Endothelial cell (in vitro differentiated cells): ENCODE measurements around the gene KLHL15. TPM values are rescaled to one million over a fixed set of nuclear protein-coding genes. Genes with fewer than 3 reads are reported as not detected.
"Not testable (repeated sequence)": the region's sequence is repeated elsewhere in the genome, so short reads cannot be mapped to it uniquely, and the experiment has no call there.

Experiments used
- DNase-seq: peaks from one replicate; pipeline ENCODE4 v3.0.0; 2021; ENCODE audit warnings: low spot score
- H3K27ac Mint-ChIP-seq: one replicate; pipeline ENCODE4 v1.8.0; 2021; ENCODE audit warnings: mixed read lengths, inconsistent platforms; ENCODE audit not compliant: unreplicated experiment
- H3K27me3 Mint-ChIP-seq: one replicate; pipeline ENCODE4 v1.8.0; 2021; ENCODE audit warnings: mild to moderate bottlenecking, moderate library complexity, mixed read lengths, inconsistent platforms; ENCODE audit not compliant: unreplicated experiment
- H3K36me3 Mint-ChIP-seq: one replicate; pipeline ENCODE4 v1.8.0; 2021; ENCODE audit warnings: mild to moderate bottlenecking, low read depth, mixed read lengths, inconsistent platforms; ENCODE audit not compliant: unreplicated experiment
- H3K4me1 Mint-ChIP-seq: one replicate; pipeline ENCODE4 v1.8.0; 2021; ENCODE audit warnings: mild to moderate bottlenecking, mixed read lengths, inconsistent platforms; ENCODE audit not compliant: unreplicated experiment
- H3K4me3 Mint-ChIP-seq: one replicate; pipeline ENCODE4 v1.8.0; 2021; ENCODE audit warnings: mild to moderate bottlenecking, mixed read lengths, inconsistent platforms; ENCODE audit not compliant: unreplicated experiment
- H3K9me3 Mint-ChIP-seq: one replicate; pipeline ENCODE4 v1.8.0; 2021; ENCODE audit warnings: mixed read lengths, inconsistent platforms; ENCODE audit not compliant: unreplicated experiment
- total RNA-seq: library from RNA; stranded (reverse); fragmentation: NEBNext Ultra II Directional; extraction: Animal tissue kit (Norgen Biotek cat#: 25700); gene quantifications from one replicate; pipeline ENCODE4 v1.2.1, GENCODE V29; 2021; ENCODE audit not compliant: unreplicated experiment
- TF ChIP-seq, protein P1 (sequence below): fragments of 200-600 bp; sonication (generic); IDR thresholded peaks from one replicate; pipeline ENCODE4 v1.5.0; 2021; ENCODE audit warnings: antibody characterized with exemption; ENCODE audit not compliant: unreplicated experiment

KLHL15 gene
- total RNA-seq, 1 donor from 2014 or later = 5.6 TPM

DNA sequence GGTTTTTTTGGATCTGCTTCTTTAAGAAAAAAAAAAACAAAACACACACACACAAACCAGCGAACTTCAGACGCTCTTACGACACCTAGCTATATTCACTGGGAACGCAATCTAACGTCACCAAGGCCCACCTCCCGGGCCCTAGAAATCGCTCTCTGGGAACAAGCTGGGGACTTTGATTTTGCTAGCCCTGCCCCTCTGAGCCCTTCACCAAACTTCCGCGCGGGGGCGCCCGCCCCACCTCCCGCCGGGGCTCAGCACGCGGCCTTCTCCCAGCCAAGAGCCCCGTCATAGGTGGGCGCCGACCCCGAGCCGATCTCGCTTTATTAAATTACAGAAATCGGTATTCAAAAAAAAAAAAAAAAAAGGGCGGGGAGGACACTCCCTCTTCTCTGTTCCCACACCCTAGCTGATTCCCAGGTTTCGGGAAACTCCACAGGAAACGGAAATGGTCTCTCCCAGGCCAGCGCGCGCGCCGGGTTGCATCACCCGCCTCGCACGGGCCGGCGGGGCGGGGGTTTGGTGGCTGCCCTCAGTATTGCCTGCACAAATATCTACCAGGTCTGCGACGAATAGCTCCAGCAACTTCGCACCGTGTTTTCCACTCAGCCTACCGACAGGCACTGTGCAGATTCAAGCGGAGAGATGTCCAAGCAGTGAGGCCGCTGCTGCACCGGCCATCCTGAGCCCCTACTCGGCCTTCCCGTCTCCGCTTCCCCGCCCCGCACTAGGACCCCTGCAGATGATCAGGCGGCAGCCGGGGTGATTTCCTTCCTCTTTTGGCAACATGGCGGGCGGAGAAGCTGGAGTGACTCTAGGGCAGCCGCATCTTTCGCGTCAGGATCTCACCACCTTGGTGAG is 27.4 kb upstream of the KLHL15 start, which contains the start of gene EIF2S3:
Gene EIF2S3, plus strand, starts transcription at position 775 of the 861 bp plus-strand sequence. Its CDS starts 13 bp downstream, at position 788.
- H3K4me3 Mint-ChIP-seq = peak within 1 kb of the TSS; percentile 76
- DNase-seq = peak; percentile 81
- TF ChIP-seq, protein P1, sequence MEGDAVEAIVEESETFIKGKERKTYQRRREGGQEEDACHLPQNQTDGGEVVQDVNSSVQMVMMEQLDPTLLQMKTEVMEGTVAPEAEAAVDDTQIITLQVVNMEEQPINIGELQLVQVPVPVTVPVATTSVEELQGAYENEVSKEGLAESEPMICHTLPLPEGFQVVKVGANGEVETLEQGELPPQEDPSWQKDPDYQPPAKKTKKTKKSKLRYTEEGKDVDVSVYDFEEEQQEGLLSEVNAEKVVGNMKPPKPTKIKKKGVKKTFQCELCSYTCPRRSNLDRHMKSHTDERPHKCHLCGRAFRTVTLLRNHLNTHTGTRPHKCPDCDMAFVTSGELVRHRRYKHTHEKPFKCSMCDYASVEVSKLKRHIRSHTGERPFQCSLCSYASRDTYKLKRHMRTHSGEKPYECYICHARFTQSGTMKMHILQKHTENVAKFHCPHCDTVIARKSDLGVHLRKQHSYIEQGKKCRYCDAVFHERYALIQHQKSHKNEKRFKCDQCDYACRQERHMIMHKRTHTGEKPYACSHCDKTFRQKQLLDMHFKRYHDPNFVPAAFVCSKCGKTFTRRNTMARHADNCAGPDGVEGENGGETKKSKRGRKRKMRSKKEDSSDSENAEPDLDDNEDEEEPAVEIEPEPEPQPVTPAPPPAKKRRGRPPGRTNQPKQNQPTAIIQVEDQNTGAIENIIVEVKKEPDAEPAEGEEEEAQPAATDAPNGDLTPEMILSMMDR = peak; percentile 74
- H3K36me3 Mint-ChIP-seq = no peaks in the 10 kb centered on the region
- peaks cover 4% of the 10 kb centered on the region for H3K27me3 Mint-ChIP-seq
- peak within 1 kb of the TSS; percentile 85 for H3K27ac Mint-ChIP-seq
- no peaks in the 10 kb centered on the region for H3K9me3 Mint-ChIP-seq
- peaks cover 3% of the 10 kb centered on the region for H3K4me1 Mint-ChIP-seq

DNA sequence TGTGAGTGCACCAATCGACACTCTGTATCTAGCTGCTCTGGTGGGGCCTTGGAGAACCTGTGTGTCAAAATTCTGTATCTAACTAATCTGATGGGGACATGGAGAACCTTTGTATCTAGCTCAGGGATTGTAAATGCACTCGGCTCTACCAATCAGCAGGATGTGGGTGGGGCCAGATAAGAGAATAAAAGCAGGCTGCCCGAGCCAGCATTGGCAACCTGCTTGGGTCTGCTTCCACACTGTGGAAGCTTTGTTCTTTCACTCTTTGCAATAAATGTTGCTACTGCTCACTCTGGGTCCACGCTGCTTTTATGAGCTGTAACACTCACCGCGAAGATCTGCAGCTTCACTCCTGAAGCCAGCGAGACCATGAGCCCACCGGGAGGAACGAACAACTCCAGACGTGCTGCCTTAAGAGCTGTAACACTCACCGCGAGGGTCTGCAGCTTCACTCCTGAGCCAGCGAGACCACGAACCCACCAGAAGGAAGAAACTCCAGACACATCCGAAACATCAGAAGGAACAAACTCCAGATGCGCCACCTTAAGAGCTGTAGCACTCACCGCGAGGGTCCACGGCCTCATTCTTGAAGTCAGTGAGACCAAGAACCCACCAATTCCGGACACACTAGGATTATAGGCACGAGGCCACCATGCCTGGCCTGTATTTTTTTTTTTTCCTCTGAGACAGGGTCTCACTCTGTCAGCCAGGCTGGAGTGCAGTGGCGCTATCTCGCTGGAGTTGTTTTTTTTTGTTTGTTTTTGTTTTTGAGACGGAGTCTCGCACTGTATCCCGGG is 23.7 kb upstream of the KLHL15 start:
- H3K27ac Mint-ChIP-seq, H3K36me3 Mint-ChIP-seq, H3K27me3 Mint-ChIP-seq: not testable (repeated sequence)

DNA sequence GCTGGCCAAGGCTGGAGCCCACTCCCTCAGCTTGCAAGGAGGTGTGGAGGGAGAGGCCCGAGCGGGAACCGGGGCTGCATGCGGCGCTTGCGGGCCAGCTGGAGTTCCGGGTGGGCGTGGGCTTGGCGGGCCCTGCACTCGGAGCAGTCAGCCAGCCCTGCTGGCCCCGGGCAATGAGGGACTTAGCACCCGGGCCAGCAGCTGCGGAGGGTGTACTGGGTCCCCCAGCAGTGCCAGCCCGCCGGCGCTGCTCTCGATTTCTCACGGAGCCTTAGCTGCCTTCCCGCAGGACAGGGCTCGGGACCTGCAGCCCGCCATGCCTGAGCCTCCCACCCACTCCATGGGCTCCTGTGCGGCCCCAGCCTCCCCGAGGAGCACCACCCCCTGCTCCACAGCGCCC is 22.7 kb upstream of the KLHL15 start:
- DNase-seq, H3K27ac Mint-ChIP-seq, H3K36me3 Mint-ChIP-seq, H3K27me3 Mint-ChIP-seq, H3K4me1 Mint-ChIP-seq, H3K4me3 Mint-ChIP-seq, H3K9me3 Mint-ChIP-seq: not testable (repeated sequence)

More for the DNA sequence above, 23.7 kb upstream of the KLHL15 start:
- H3K9me3 Mint-ChIP-seq, H3K4me1 Mint-ChIP-seq, H3K4me3 Mint-ChIP-seq, DNase-seq: not testable (repeated sequence)

DNA sequence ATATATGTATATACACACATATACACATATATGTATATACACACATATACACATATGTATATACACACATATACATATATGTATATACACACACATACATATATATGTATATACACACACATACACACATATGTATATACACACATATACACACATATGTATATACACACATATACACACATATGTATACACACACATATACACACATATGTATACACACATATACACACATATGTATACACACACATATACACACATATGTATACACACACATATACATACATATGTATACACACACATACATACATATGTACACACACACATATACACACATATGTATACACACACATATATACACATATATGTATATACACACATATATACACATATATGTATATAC is 19.1 kb upstream of the KLHL15 start:
- DNase-seq, H3K4me1 Mint-ChIP-seq, H3K4me3 Mint-ChIP-seq, H3K36me3 Mint-ChIP-seq, H3K9me3 Mint-ChIP-seq, H3K27ac Mint-ChIP-seq, H3K27me3 Mint-ChIP-seq: not testable (repeated sequence)

DNA sequence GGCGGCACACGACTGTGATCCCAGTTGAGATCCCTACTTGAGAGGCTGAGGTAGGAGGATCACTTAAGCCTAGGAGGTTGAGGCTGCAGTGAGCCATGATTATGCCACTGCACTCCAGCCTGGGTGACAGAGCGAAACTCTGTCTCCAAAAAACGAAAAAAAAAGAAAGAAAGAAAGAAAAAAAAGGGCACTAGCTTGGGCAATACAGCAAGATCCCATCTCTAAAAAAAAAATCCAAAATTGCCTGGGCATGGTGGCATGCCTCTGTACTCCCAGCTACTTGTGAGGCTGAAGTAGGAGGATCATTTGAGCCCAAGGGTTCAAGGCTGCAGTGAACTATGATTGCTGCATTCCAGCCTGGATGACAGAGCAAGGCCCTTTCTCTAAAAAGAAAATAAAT is 10.7 kb upstream of the KLHL15 start:
- DNase-seq = no peak
- Mint-ChIP-seq H3K36me3 (no peaks in the 10 kb centered on the region), H3K27me3 (no peaks in the 10 kb centered on the region), H3K27ac (no peak overlapping the region), H3K4me3 (no peak overlapping the region), H3K9me3 (no peaks in the 10 kb centered on the region), H3K4me1 (no peaks in the 10 kb centered on the region)
- TF ChIP-seq, protein P1 = no peak

DNA sequence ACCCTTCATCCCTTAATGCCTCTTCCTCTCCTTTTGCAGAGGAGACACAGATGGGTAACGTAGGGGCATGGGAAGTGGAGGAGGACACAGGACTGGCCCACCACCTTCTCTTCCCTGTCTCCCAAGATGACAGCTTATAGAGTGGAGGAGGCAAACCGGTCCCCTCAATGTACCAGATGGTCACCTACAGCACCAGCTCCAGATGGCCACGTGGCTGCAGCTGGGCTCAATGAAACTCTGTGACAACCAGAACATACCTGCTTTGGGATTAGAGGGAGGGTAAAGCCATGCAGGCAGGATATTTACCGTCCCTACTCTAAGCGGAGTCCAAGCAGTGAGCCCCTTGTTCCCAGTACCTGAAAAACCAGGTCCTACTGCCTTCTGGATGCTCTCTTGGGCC is 7.5 kb upstream of the KLHL15 start:
- H3K36me3 Mint-ChIP-seq = no peaks in the 10 kb centered on the region
- H3K27ac Mint-ChIP-seq = no peak overlapping the region

More for the DNA sequence above, 7.5 kb upstream of the KLHL15 start:
- TF ChIP-seq, protein P1 = no peak
- peaks cover 12% of the 10 kb centered on the region for H3K4me1 Mint-ChIP-seq
- no peak for DNase-seq
- H3K4me3 Mint-ChIP-seq = no peak overlapping the region
- peaks cover 1% of the 10 kb centered on the region for H3K27me3 Mint-ChIP-seq
- no peaks in the 10 kb centered on the region for H3K9me3 Mint-ChIP-seq
